Heart left ventricle (tissue), 13 donors: ENCODE data around the gene DNAI1.

Source experiments
- CTCF ChIP-seq, 12 donors: fragments of 200-600 bp; sonication (generic) in 4 of 12; IDR thresholded peaks; one replicate each; pipeline versions ENCODE4 v1.5.0 to v1.8.0; 2018 to 2022; ENCODE audit warnings: antibody characterized with exemption in 12 of 12, mild to moderate bottlenecking in 5 of 12
- POLR2A ChIP-seq, 2 donors: fragments of 450-650 bp; IDR thresholded peaks; one replicate each; pipeline ENCODE4 v1.6.1; 2017; ENCODE audit warnings: antibody characterized with exemption in 2 of 2, mild to moderate bottlenecking in 2 of 2, moderate library complexity in 2 of 2
- donor health status: ischemic (EF 13 %, LVEDD 7.1; RV severe dilation, severe dysfunction).
- donor health status: DM: no; HTN: yes; CAD: no.
- donor health status: DM: no; HTN: no; CAD: no.
- donor health status: ischemic (EF 25% LVEDD 6.9; RV normal size, moderate dysfunction).
- donor health status: ischemic (EF 25% LVEDD 5.7; RV mildly dilated, moderate dysfunction).
- donor health status: ischemic (EF 35%, LVEDD 5.7; RV mildly dilated, moderate dysfunction).
- donor health status: nonischemic (EF 11% LVEDD 7.7; RV severe dilation, severe dysfunction).
- donor health status: DM: yes; HTN: yes; CAD: no.
- donor health status: PGD.
- donor health status: ischemic (EF 29% LVEDD 5.4; RV normal size, mild dysfunction).
- donor health status: nonischemic (EF 23%, LVEDD 6.1; RV moderate dilation, normal function).

GRCh38 chr9:34443976-34444375 is 14.6 kb upstream of the DNAI1 start:
- TF ChIP-seq CTCF (IDR thresholded peaks at IDR 0.05) (no peak), POLR2A (IDR thresholded peaks at IDR 0.05) (no peak)
